SU-DHL-6 (cell line): Measurements from ENCODE around the gene SHC3.

Experiments
- H2AFZ ChIP-seq: fragments of 200-600 bp; sonication (generic); 2 replicates; pipeline ENCODE4 v1.6.1; 2014; ENCODE audit warnings: low read depth, mild to moderate bottlenecking, moderate library complexity, mixed read lengths, antibody characterized with exemption, low read length; ENCODE audit not compliant: severe bottlenecking
- H3F3A ChIP-seq: fragments of 200-600 bp; shearing (Covaris generic); 2 replicates; pipeline ENCODE4 v1.6.0; 2016; ENCODE audit warnings: antibody characterized with exemption, mild to moderate bottlenecking; ENCODE audit not compliant: insufficient read depth
- H3K27ac ChIP-seq: fragments of 200-600 bp; sonication (generic); 2 replicates; pipeline ENCODE4 v1.5.1; 2016; ENCODE audit warnings: low read depth, mild to moderate bottlenecking, low read length, moderate library complexity, mixed read lengths
- H3K27me3 ChIP-seq: fragments of 200-600 bp; sonication (generic), shearing (Covaris generic); 2 replicates; pipeline ENCODE4 v1.6.0; 2014; ENCODE audit warnings: mild to moderate bottlenecking, low read length
- H3K36me3 ChIP-seq: fragments of 200-600 bp; sonication (generic); 2 replicates; pipeline ENCODE4 v1.6.1; 2014; ENCODE audit warnings: mild to moderate bottlenecking, low read length, mixed read lengths
- H3K4me2 ChIP-seq: fragments of 300-600, 200-600 bp; shearing (Covaris generic), sonication (generic); 2 replicates; pipeline ENCODE4 v1.6.0; 2014; ENCODE audit warnings: low read length, low read depth, mild to moderate bottlenecking; ENCODE audit not compliant: poor library complexity, severe bottlenecking
- H3K4me3 ChIP-seq: fragments of 200-600 bp; sonication (generic); 2 replicates; pipeline ENCODE4 v1.5.1; 2014; ENCODE audit warnings: antibody characterized with exemption, low read length, mild to moderate bottlenecking, mixed read lengths; ENCODE audit not compliant: insufficient read depth, poor library complexity, severe bottlenecking
- H3K79me2 ChIP-seq: fragments of 200-600 bp; sonication (generic); 2 replicates; pipeline ENCODE4 v1.6.1; 2014; ENCODE audit warnings: mild to moderate bottlenecking, low read length, moderate library complexity; ENCODE audit not compliant: insufficient read depth
- H3K9ac ChIP-seq: fragments of 200-600 bp; sonication (generic); 2 replicates; pipeline ENCODE4 v1.7.0; 2014; ENCODE audit warnings: mild to moderate bottlenecking, low read length
- H3K9me2 ChIP-seq: fragments of 200-600 bp; sonication (generic); replicated peaks from 2 replicates; pipeline ENCODE4 v1.6.1; 2014; ENCODE audit warnings: low read length; ENCODE audit not compliant: insufficient read depth
- H3K9me3 ChIP-seq: fragments of 200-600 bp; sonication (generic); 2 replicates; pipeline ENCODE4 v1.6.1; 2014; ENCODE audit warnings: low read length, mixed read lengths; ENCODE audit not compliant: insufficient read depth
- H4K20me1 ChIP-seq: fragments of 200-600 bp; sonication (generic); 2 replicates; pipeline ENCODE4 v1.6.1; 2014; ENCODE audit warnings: low read depth, mild to moderate bottlenecking, antibody characterized with exemption, low read length, moderate library complexity, mixed read lengths
- EZH2phosphoT487 ChIP-seq: fragments of 200-600 bp; sonication (generic), shearing (Covaris generic); conservative IDR thresholded peaks from 2 replicates; pipeline ENCODE4 v1.6.1; 2018; ENCODE audit warnings: mild to moderate bottlenecking, antibody characterized with exemption, low read length, moderate library complexity, mixed read lengths
- TF ChIP-seq, protein P1 (sequence below): fragments of 200-600 bp; sonication (generic); IDR thresholded peaks from one replicate; pipeline ENCODE4 v1.5.1; 2017; ENCODE audit warnings: antibody characterized with exemption, mild to moderate bottlenecking, low read length, moderate library complexity; ENCODE audit not compliant: insufficient read depth, poor library complexity, severe bottlenecking

The SHC3 gene

GRCh38 chr9:89038382-89039103, 140.1 kb downstream of the SHC3 start:
- H3K9me2 ChIP-seq = no peaks in the 10 kb centered on the region
- no peak overlapping the region for H3K9ac ChIP-seq
- no peaks in the 10 kb centered on the region for H3K27me3 ChIP-seq
- no peak overlapping the region for H3K4me2 ChIP-seq
- H3K79me2 ChIP-seq = no peaks in the 10 kb centered on the region
- H3K27ac ChIP-seq = no peak overlapping the region
- no peaks in the 10 kb centered on the region for H4K20me1 ChIP-seq
- no peak overlapping the region for H2AFZ ChIP-seq
- H3F3A ChIP-seq = no peaks in the 10 kb centered on the region
- TF ChIP-seq EZH2phosphoT487 = no peak
- TF ChIP-seq, protein P1, sequence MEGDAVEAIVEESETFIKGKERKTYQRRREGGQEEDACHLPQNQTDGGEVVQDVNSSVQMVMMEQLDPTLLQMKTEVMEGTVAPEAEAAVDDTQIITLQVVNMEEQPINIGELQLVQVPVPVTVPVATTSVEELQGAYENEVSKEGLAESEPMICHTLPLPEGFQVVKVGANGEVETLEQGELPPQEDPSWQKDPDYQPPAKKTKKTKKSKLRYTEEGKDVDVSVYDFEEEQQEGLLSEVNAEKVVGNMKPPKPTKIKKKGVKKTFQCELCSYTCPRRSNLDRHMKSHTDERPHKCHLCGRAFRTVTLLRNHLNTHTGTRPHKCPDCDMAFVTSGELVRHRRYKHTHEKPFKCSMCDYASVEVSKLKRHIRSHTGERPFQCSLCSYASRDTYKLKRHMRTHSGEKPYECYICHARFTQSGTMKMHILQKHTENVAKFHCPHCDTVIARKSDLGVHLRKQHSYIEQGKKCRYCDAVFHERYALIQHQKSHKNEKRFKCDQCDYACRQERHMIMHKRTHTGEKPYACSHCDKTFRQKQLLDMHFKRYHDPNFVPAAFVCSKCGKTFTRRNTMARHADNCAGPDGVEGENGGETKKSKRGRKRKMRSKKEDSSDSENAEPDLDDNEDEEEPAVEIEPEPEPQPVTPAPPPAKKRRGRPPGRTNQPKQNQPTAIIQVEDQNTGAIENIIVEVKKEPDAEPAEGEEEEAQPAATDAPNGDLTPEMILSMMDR = no peak
- H3K9me3 ChIP-seq = no peaks in the 10 kb centered on the region
- no peak overlapping the region for H3K4me3 ChIP-seq
- no peaks in the 10 kb centered on the region for H3K36me3 ChIP-seq

GRCh38 chr9:89037891-89038290, 140.7 kb downstream of the SHC3 start:
- H3F3A ChIP-seq = no peaks in the 10 kb centered on the region
- H3K79me2 ChIP-seq = no peaks in the 10 kb centered on the region
- no peak overlapping the region for H3K4me3 ChIP-seq
- H3K27me3 ChIP-seq = no peaks in the 10 kb centered on the region
- H2AFZ ChIP-seq = no peak overlapping the region
- no peaks in the 10 kb centered on the region for H3K9me2 ChIP-seq
- H3K4me2 ChIP-seq = no peak overlapping the region
- H3K9me3 ChIP-seq = no peaks in the 10 kb centered on the region
- H3K27ac ChIP-seq = no peak overlapping the region
- no peak overlapping the region for H3K9ac ChIP-seq
- no peak for TF ChIP-seq EZH2phosphoT487
- TF ChIP-seq, protein P1 = no peak
- no peaks in the 10 kb centered on the region for H3K36me3 ChIP-seq
- H4K20me1 ChIP-seq = no peaks in the 10 kb centered on the region

DNA sequence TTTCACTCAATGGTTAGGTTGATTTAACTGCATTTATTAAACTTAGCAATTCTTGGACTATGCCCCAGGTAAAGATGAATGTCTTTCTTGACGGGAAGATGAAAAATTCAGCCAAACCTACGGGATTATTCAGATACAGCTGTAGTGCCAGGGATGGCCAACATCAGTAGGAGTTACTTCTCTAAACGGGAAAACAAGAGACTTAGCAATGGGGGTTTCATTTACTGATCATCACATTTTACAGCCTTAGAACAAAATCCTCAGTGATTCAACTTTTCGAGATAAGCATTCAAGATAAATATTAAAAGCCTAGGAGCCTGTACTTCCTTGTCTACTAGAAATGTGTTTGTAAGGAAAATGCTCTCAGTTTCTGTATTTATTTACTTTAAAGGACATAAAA, 141.3 kb downstream of the SHC3 start:
- no peak overlapping the region for H3K4me3 ChIP-seq
- TF ChIP-seq, protein P1 = no peak
- no peak for TF ChIP-seq EZH2phosphoT487
- H3K79me2 ChIP-seq = no peaks in the 10 kb centered on the region
- H3K27me3 ChIP-seq = no peaks in the 10 kb centered on the region
- no peak overlapping the region for H3K4me2 ChIP-seq
- no peaks in the 10 kb centered on the region for H4K20me1 ChIP-seq
- H3K9me2 ChIP-seq = no peaks in the 10 kb centered on the region
- H3F3A ChIP-seq = no peaks in the 10 kb centered on the region
- no peak overlapping the region for H3K9ac ChIP-seq
- no peak overlapping the region for H2AFZ ChIP-seq
- no peaks in the 10 kb centered on the region for H3K36me3 ChIP-seq
- H3K9me3 ChIP-seq = no peaks in the 10 kb centered on the region
- H3K27ac ChIP-seq = no peak overlapping the region
